Measurements from ENCODE around the gene YTHDF2. TPM values are rescaled to one million over a fixed set of nuclear protein-coding genes. Genes with fewer than 3 reads are reported as not detected.
"Not testable (repeated sequence)": the region's sequence is repeated elsewhere in the genome, so short reads cannot be mapped to it uniquely, and the experiment has no call there.

Gene YTHDF2
- total RNA-seq, 4 donors from 2014 or later = 36.3 to 54.1 (median 46.6) TPM

DNA sequence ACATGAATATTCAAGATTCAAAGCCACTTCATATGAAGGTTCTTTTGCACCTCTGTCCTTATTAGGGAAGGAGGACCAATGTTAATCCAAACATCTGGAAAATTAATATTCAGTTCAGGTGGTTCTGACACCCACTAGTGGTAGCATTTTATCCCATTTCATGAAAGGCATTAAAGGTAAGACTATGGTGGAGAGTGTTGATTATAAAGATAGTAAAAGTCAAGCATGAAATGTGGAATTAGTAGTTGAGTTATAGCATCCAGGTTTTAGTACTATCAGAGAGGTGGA is 17.5 kb upstream of the YTHDF2 start:
- Histone ChIP-seq H3K27me3 (no peaks in the 10 kb centered on the region), H3K27ac (no peak overlapping the region), H3K36me3 (peaks cover 0 to 17% (median 0%) of the 10 kb centered on the region in 3 donors), H3K9me3 (no peaks in the 10 kb centered on the region), H3K4me3 (no peak overlapping the region), H3K4me1 (no peaks in the 10 kb centered on the region)
- DNase-seq = no peak
- TF ChIP-seq POLR2A (IDR thresholded peaks at IDR 0.05) = no peak
- TF ChIP-seq CTCF (IDR thresholded peaks at IDR 0.05) = no peak

DNA sequence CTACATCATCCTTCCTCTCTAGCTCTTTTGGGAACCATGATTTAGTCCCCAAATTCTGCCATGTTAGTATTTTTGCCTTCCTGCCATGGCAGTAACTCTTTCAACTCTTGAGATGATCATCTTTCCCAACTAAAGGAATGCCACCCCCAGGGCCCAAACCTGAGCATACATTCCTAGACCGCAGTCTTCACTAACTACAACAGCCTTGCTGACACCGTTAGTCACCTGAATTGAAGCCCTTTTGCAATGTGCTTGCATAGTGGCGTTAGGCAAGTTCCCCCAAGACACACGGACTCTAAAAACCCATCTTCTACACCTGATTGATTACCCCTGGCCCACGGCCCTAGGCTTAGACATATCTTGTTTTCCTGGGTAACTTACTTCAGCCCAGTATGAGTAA is 16.4 kb upstream of the YTHDF2 start:
- no peaks in the 10 kb centered on the region for H3K4me1 ChIP-seq
- H3K27ac ChIP-seq = no peak overlapping the region
- DNase-seq = no peak
- H3K9me3 ChIP-seq = no peaks in the 10 kb centered on the region
- H3K36me3 ChIP-seq = peaks cover 0 to 6% (median 0%) of the 10 kb centered on the region in 3 donors
- no peaks in the 10 kb centered on the region for H3K27me3 ChIP-seq
- no peak for TF ChIP-seq POLR2A (IDR thresholded peaks at IDR 0.05)
- TF ChIP-seq CTCF (IDR thresholded peaks at IDR 0.05) = no peak
- no peak overlapping the region for H3K4me3 ChIP-seq

DNA sequence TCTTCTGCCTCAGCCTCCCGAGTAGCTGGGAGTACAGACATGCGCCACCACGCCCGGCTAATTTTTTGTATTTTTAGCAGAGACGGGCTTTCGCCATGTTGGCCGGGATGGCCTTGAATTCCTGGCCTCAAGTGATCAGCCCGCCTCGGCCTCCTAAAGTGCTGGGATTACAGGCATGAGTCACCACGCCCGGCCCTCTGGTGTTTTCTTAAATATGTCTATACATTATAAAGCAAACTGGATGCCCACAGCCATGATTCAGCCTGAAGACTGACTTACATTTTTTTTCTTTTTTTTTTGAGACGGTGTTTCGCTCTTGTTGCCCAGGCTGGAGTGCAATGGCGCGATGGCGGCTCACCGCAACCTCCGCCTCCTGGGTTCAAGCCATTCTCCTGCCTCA is 14.8 kb upstream of the YTHDF2 start:
- H3K36me3 ChIP-seq, DNase-seq, H3K4me3 ChIP-seq, H3K4me1 ChIP-seq, H3K27me3 ChIP-seq, H3K9me3 ChIP-seq, H3K27ac ChIP-seq: not testable (repeated sequence)

- H3K4me3 ChIP-seq, H3K27me3 ChIP-seq, H3K36me3 ChIP-seq, H3K4me1 ChIP-seq, DNase-seq, H3K27ac ChIP-seq, H3K9me3 ChIP-seq: not testable (repeated sequence)
These were observed 11.4 kb upstream of the YTHDF2 start for GRCh38 chr1:28725365-28725764.

GRCh38 chr1:28735961-28736449 is 735 bp upstream of the YTHDF2 start:
- Histone ChIP-seq H3K4me3 (peak overlapping the region; percentile 70 to 98 (median 83)), H3K27me3 (no peaks in the 10 kb centered on the region), H3K4me1 (peaks cover 0 to 28% (median 9%) of the 10 kb centered on the region in 4 donors), H3K9me3 (no peaks in the 10 kb centered on the region), H3K36me3 (peaks cover 0 to 28% (median 0%) of the 10 kb centered on the region in 3 donors), H3K27ac (peak overlapping the region; percentile 83 to 96 (median 94))
- TF ChIP-seq POLR2A (IDR thresholded peaks at IDR 0.05) (no peak), CTCF (IDR thresholded peaks at IDR 0.05) (no peak)
- no peak for DNase-seq

DNA sequence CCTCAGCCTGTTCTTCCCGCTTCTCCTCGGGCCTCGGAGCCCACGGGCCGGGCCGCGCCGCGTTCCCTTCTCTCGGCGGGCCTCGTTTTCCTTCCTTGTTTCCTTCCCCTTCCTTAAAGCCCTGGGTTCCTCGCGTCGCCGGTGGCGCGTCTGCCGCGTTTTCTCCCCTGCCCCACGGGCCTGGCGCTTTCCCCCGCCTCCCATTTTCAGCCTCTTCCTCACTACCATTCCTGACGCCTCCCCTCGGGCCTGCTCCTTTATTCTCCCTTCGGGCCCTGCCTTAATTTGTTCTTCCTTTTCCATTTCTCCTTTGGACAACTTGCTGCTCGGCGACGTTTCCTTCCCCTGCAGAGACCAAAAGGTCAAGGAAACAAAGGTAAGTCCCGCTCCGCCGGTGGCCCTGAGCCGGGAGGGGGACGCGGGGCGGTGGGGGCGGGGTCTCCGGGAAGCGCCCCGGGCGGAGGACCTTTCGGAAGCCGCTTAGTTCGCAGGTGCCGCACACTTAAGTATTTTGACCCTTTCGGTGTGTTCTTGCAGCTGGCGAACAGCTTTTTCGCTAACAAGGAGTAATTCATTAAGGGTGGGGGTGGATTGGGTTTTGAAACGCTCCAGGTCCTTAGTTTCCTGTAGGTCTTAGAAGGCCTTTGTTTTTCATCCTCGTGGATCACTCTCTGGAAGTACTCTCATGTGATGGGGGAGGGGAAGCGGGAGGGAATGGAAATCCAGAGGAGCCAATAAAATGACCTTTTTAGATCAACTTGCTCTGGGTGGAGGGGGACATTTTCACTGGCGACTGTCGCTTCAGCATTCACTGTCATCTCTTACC is 780 bp downstream of the YTHDF2 start:
- Histone ChIP-seq H3K27ac (peak overlapping the region; percentile 91 to 96 (median 94)), H3K4me1 (peaks cover 0 to 35% (median 10%) of the 10 kb centered on the region in 4 donors), H3K9me3 (no peaks in the 10 kb centered on the region), H3K36me3 (peaks cover 0 to 41% (median 0%) of the 10 kb centered on the region in 3 donors), H3K27me3 (no peaks in the 10 kb centered on the region), H3K4me3 (peak overlapping the region; percentile 70 to 98 (median 83))
- TF ChIP-seq CTCF (IDR thresholded peaks at IDR 0.05) = no peak
- no peak for TF ChIP-seq POLR2A (IDR thresholded peaks at IDR 0.05)
- peak; percentile 30 to 73 (median 63) for DNase-seq
